Neural progenitor cell (in vitro differentiated cells): ENCODE data around the gene SHROOM1. TPM values are rescaled to one million over a fixed set of nuclear protein-coding genes. Genes with fewer than 3 reads are reported as not detected.

ENCODE experiments used
- DNase-seq: peaks from one replicate; pipeline ENCODE4 v3.0.0-alpha.2; 2016; ENCODE audit warnings: low spot score
- H2AFZ ChIP-seq: fragments of 200-600 bp; sonication (generic); replicated peaks from 2 replicates; pipeline ENCODE4 v1.6.1; 2016; ENCODE audit warnings: antibody characterized with exemption
- H3F3A ChIP-seq: fragments of 200-600 bp; sonication (generic); 2 replicates; pipeline ENCODE4 v1.6.1; 2016; ENCODE audit warnings: antibody characterized with exemption, low read depth
- H3K27ac ChIP-seq: fragments of 200-600 bp; sonication (generic); 2 replicates; pipeline ENCODE4 v1.5.1; 2016; ENCODE audit warnings: mild to moderate bottlenecking
- H3K27me3 ChIP-seq: fragments of 200-600 bp; sonication (generic); 2 replicates; pipeline ENCODE4 v1.6.1; 2016; ENCODE audit warnings: mild to moderate bottlenecking, moderate library complexity
- H3K36me3 ChIP-seq: fragments of 200-600 bp; sonication (generic); 2 replicates; pipeline ENCODE4 v1.5.1; 2016
- H3K4me1 ChIP-seq: fragments of 200-600 bp; sonication (generic); 2 replicates; pipeline ENCODE4 v1.6.1; 2016; ENCODE audit warnings: mixed run types
- H3K4me2 ChIP-seq: fragments of 200-600 bp; sonication (generic); 2 replicates; pipeline ENCODE4 v1.6.1; 2016
- H3K4me3 ChIP-seq: fragments of 200-600 bp; sonication (generic); 2 replicates; pipeline ENCODE4 v1.5.1; 2016
- H3K79me2 ChIP-seq: fragments of 200-600 bp; sonication (generic); 2 replicates; pipeline ENCODE4 v1.6.1; 2016; ENCODE audit warnings: low read depth
- H3K9ac ChIP-seq: fragments of 200-600 bp; sonication (generic); 2 replicates; pipeline ENCODE4 v1.6.1; 2016
- H3K9me3 ChIP-seq: fragments of 200-600 bp; sonication (generic); 2 replicates; pipeline ENCODE4 v1.5.1; 2016; ENCODE audit warnings: low read depth
- H4K20me1 ChIP-seq: fragments of 200-600 bp; sonication (generic); 2 replicates; pipeline ENCODE4 v1.6.1; 2016; ENCODE audit warnings: low read depth
- H3K27ac Mint-ChIP-seq: 3 replicates; pipeline ENCODE4 v1.8.0; 2021; ENCODE audit warnings: mixed read lengths
- H3K27me3 Mint-ChIP-seq: 2 replicates; pipeline ENCODE4 v1.8.0; 2022; ENCODE audit warnings: low read depth, mild to moderate bottlenecking, inconsistent platforms, moderate library complexity, mixed read lengths; ENCODE audit not compliant: insufficient read depth
- H3K36me3 Mint-ChIP-seq: 3 replicates; pipeline ENCODE4 v1.8.0; 2021; ENCODE audit warnings: mixed read lengths
- H3K4me1 Mint-ChIP-seq: 3 replicates; pipeline ENCODE4 v1.8.0; 2021; ENCODE audit warnings: mixed read lengths
- H3K4me3 Mint-ChIP-seq: 3 replicates; pipeline ENCODE4 v1.8.0; 2021; ENCODE audit warnings: mild to moderate bottlenecking, moderate library complexity, mixed read lengths
- H3K9me3 Mint-ChIP-seq: 3 replicates; pipeline ENCODE4 v1.8.0; 2020; ENCODE audit warnings: mixed read lengths
- CTCF ChIP-seq: fragments of 200-600 bp; sonication (generic); IDR thresholded peaks from 2 replicates; pipeline ENCODE4 v1.5.1; 2017; ENCODE audit warnings: antibody characterized with exemption, mild to moderate bottlenecking
- EZH2 ChIP-seq: fragments of 200-600 bp; sonication (generic); IDR thresholded peaks from 2 replicates; pipeline ENCODE4 v1.6.1; 2017; ENCODE audit warnings: antibody characterized with exemption, mild to moderate bottlenecking, moderate library complexity
- EZH2phosphoT487 ChIP-seq: fragments of 200-600 bp; sonication (generic); IDR thresholded peaks from 2 replicates; pipeline ENCODE4 v1.6.1; 2017; ENCODE audit warnings: antibody characterized with exemption
- total RNA-seq: library from RNA; depleted of rRNA; stranded (reverse); fragments of >200 nt; gene quantifications from 2 replicates; pipeline ENCODE4 v1.2.3, GENCODE V29; 2015; ENCODE audit warnings: low replicate concordance

Gene SHROOM1
- total RNA-seq, 1 donor from 2014 or later: 0.36 TPM

DNA sequence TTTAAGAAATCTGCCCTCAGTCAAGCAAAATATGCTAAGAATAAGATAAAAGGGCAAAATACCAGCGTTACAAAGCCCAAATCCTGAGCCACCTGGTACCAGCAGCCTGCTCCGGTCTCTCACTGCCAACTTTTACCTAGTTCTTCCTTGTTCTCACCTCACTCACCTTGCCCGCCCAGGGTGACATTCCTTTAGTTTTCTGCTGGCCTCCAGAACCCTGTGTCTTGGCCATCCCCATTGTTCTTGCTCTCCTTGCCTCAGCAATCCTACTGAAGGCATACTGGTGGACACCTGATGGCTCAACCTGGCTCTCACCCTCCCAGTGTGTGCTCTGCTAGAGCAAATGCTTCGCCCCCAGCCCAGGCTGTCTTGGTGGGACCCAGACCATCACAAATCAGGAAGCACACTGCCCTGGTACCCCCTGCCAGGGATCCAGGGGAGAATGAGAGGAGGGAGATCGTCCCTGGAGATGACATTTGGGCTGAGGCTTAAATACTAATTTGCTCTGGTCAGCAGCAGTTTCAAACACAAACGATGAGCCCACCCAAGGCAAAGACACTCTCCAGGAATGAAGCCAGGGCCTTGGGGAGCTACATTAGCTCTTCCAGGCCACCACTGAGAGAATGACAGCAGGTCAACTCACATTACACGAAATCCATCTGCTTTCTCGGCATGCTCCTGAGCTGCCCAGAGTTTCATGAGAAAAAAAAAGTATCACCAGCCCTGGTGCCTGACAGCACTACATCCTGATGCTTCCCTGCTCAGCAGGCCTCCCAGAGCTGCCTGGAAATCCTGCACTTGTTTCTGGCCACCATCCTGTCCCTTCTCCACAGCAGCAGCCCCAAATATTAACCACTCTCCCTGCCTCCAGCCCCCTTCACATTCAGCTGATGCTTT, 41.2 kb downstream of the SHROOM1 start:
- TF ChIP-seq EZH2phosphoT487 (no peak), EZH2 (no peak), CTCF (no peak)
- no peaks in the 10 kb centered on the region for H3K79me2 ChIP-seq
- no peak overlapping the region for H3K27ac ChIP-seq
- no peaks in the 10 kb centered on the region for H3K27me3 ChIP-seq
- H3K36me3 Mint-ChIP-seq: no peaks in the 10 kb centered on the region
- no peaks in the 10 kb centered on the region for H3K4me1 ChIP-seq
- no peaks in the 10 kb centered on the region for H4K20me1 ChIP-seq
- H3K4me1 Mint-ChIP-seq: peaks cover 3% of the 10 kb centered on the region
- no peaks in the 10 kb centered on the region for H3K36me3 ChIP-seq
- no peak for DNase-seq
- H3K9ac ChIP-seq: no peak overlapping the region
- H2AFZ ChIP-seq: no peak overlapping the region
- H3K9me3 ChIP-seq: no peaks in the 10 kb centered on the region
- H3K4me3 Mint-ChIP-seq: no peak overlapping the region
- H3K4me2 ChIP-seq: no peak overlapping the region
- no peak overlapping the region for H3K27ac Mint-ChIP-seq
- H3K27me3 Mint-ChIP-seq: peaks cover 2% of the 10 kb centered on the region
- H3K4me3 ChIP-seq: no peak overlapping the region
- no peaks in the 10 kb centered on the region for H3F3A ChIP-seq
- H3K9me3 Mint-ChIP-seq: no peaks in the 10 kb centered on the region

DNA sequence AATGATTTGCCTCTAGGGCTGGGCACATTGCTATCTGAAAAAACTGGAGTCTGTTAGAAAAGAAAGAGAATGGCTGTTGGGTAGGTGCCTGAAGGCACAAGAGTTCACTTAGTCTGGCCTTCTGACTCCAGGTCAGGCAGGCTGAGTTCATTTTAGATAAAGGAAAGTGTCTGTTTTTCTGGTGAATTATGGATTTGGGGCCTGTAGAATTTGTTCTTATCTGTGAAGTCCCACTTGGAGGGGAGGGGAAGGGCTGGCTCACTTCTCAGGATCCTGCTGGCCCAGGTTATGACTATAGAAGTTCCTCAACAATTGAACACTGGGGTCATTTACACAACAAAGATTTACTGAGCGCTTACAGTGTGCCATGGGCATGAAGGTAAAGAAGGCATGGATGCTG, 41.9 kb downstream of the SHROOM1 start:
- Histone ChIP-seq H3K9me3 (no peaks in the 10 kb centered on the region), H3K79me2 (no peaks in the 10 kb centered on the region), H3K27me3 (no peaks in the 10 kb centered on the region), H3K9ac (no peak overlapping the region), H3F3A (no peaks in the 10 kb centered on the region), H3K4me2 (no peak overlapping the region), H3K4me1 (no peaks in the 10 kb centered on the region), H4K20me1 (no peaks in the 10 kb centered on the region), H3K36me3 (no peaks in the 10 kb centered on the region), H3K4me3 (no peak overlapping the region), H3K27ac (no peak overlapping the region), H2AFZ (no peak overlapping the region)
- no peak for DNase-seq
- Mint-ChIP-seq H3K36me3 (no peaks in the 10 kb centered on the region), H3K27me3 (peaks cover 2% of the 10 kb centered on the region), H3K4me3 (no peak overlapping the region), H3K4me1 (peaks cover 3% of the 10 kb centered on the region), H3K9me3 (no peaks in the 10 kb centered on the region), H3K27ac (peak overlapping the region; percentile 23)
- TF ChIP-seq EZH2: no peak
- no peak for TF ChIP-seq EZH2phosphoT487
- no peak for TF ChIP-seq CTCF

GRCh38 chr5:132787076-132787475, 43.4 kb downstream of the SHROOM1 start:
- H3F3A ChIP-seq: no peaks in the 10 kb centered on the region
- H3K9me3 ChIP-seq: no peaks in the 10 kb centered on the region
- no peaks in the 10 kb centered on the region for H3K36me3 Mint-ChIP-seq
- no peak overlapping the region for H3K4me3 ChIP-seq
- no peaks in the 10 kb centered on the region for H3K36me3 ChIP-seq
- H3K27ac Mint-ChIP-seq: no peak overlapping the region
- no peak overlapping the region for H3K4me2 ChIP-seq
- no peak overlapping the region for H3K27ac ChIP-seq
- H3K79me2 ChIP-seq: no peaks in the 10 kb centered on the region
- no peak overlapping the region for H3K4me3 Mint-ChIP-seq
- TF ChIP-seq EZH2: no peak
- TF ChIP-seq CTCF: no peak
- TF ChIP-seq EZH2phosphoT487: no peak
- no peak overlapping the region for H2AFZ ChIP-seq
- H3K9me3 Mint-ChIP-seq: no peaks in the 10 kb centered on the region
- H4K20me1 ChIP-seq: no peaks in the 10 kb centered on the region
- H3K4me1 ChIP-seq: no peaks in the 10 kb centered on the region
- peaks cover 3% of the 10 kb centered on the region for H3K4me1 Mint-ChIP-seq
- no peak overlapping the region for H3K9ac ChIP-seq
- H3K27me3 ChIP-seq: peaks cover 5% of the 10 kb centered on the region
- H3K27me3 Mint-ChIP-seq: peaks cover 2% of the 10 kb centered on the region
- no peak for DNase-seq
